Spleen (tissue), 11 donors: ENCODE data around the gene MMP7. TPM values are rescaled to one million over a fixed set of nuclear protein-coding genes. Genes with fewer than 3 reads are reported as not detected.

Experiments used
- DNase-seq: peaks from one replicate; pipeline ENCODE4 v3.0.0-alpha.2; 2020
- H3K27ac ChIP-seq, 8 donors: fragments of 200-600 bp; sonication (generic) in 7 of 8; 1 replicate in 4 of 8; 2 replicates in 4 of 8; pipeline versions ENCODE4 v1.5.0 to v1.8.0; 2016 to 2021; ENCODE audit warnings: inconsistent platforms in 4 of 8, mild to moderate bottlenecking in 4 of 8, moderate library complexity in 1 of 8
- H3K27me3 ChIP-seq, 7 donors: fragments of 200-600 bp; sonication (generic) in 6 of 7; replicated peaks in 1 of 7; 1 replicate in 4 of 7; 2 replicates in 3 of 7; pipeline versions ENCODE4 v1.5.0 to v1.8.0; 2016 to 2021; ENCODE audit warnings: inconsistent platforms in 3 of 7, mild to moderate bottlenecking in 1 of 7
- H3K36me3 ChIP-seq, 6 donors: fragments of 200-600 bp; sonication (generic) in 5 of 6; 1 replicate in 4 of 6; 2 replicates in 2 of 6; pipeline versions ENCODE4 v1.5.0 to v1.8.0; 2016 to 2021; ENCODE audit warnings: inconsistent platforms in 2 of 6
- H3K4me1 ChIP-seq, 6 donors: fragments of 200-600 bp; sonication (generic) in 5 of 6; 1 replicate in 3 of 6; 2 replicates in 3 of 6; pipeline versions ENCODE4 v1.5.0 to v1.8.0; 2016 to 2021; ENCODE audit warnings: inconsistent platforms in 3 of 6
- H3K4me3 ChIP-seq, 8 donors: fragments of 200-600 bp; sonication (generic) in 7 of 8; 1 replicate in 4 of 8; 2 replicates in 4 of 8; pipeline versions ENCODE4 v1.5.0 to v1.8.0; 2016 to 2021; ENCODE audit warnings: inconsistent platforms in 4 of 8, mild to moderate bottlenecking in 4 of 8, moderate library complexity in 2 of 8
- H3K9me3 ChIP-seq, 8 donors: fragments of 200-600 bp; sonication (generic) in 7 of 8; 1 replicate in 4 of 8; 2 replicates in 4 of 8; pipeline versions ENCODE4 v1.5.0 to v1.8.0; 2016 to 2021; ENCODE audit warnings: inconsistent platforms in 4 of 8
- POLR2A ChIP-seq, 3 donors: fragments of 450-650 bp; IDR thresholded peaks; one replicate each; pipeline ENCODE4 v1.5.1; 2017; ENCODE audit warnings: antibody characterized with exemption in 3 of 3, mild to moderate bottlenecking in 1 of 3
- POLR2AphosphoS5 ChIP-seq, 3 donors: sonication (generic); formaldehyde crosslinking; IDR thresholded peaks; one replicate each; pipeline ENCODE4 v1.5.1; 2017; ENCODE audit warnings: antibody characterized with exemption in 3 of 3
- WGBS, 5 donors: extraction: QIAGEN DNeasy Blood & Tissue Kit in 3 of 5; methylation state at CpG; one replicate each; pipeline versions ENCODE4 v1.1.5 to v1.1.7; 2013 to 2018; 5-methylcytosine and 5-hydroxymethylcytosine counted together
- intact Hi-C: fragments of 100-400 bp; cut with DNase I; formaldehyde crosslinking; loops from one replicate; pipeline ENCODE4 v1.15.0; 2023; ENCODE audit warnings: low total_unique reads
- polyA plus RNA-seq, 3 donors: library from polyadenylated mRNA; stranded (reverse); fragments of 200-250 nt; gene quantifications; one replicate each; pipeline ENCODE4 v1.2.1, GENCODE V29; 2013
- total RNA-seq, 7 donors: library from RNA; depleted of rRNA in 3 of 7; stranded (reverse); fragments of >200 nt in 3 of 7; fragmentation: NEBNext Ultra II Directional in 4 of 7; extraction: Animal tissue kit (Norgen Biotek cat#: 25700) in 4 of 7; gene quantifications; one replicate each; pipeline versions ENCODE4 v1.1.0 to v1.2.1, GENCODE V29; 2016 to 2021
- TF ChIP-seq, protein P1 (sequence below), 11 experiments: fragments of 200-600 bp in 7 of 11; fragments of 450-650 bp in 4 of 11; sonication (generic) in 4 of 11; IDR thresholded peaks in 8 of 11; conservative IDR thresholded peaks in 3 of 11; 1 replicate in 7 of 11; 2 replicates in 4 of 11; pipeline versions ENCODE4 v1.4.0 to v1.8.0; 2016 to 2021; ENCODE audit warnings: antibody characterized with exemption in 11 of 11, inconsistent platforms in 4 of 11, mild to moderate bottlenecking in 1 of 11
- donor health status: healthy with polysubstance abuse.
- donor health status: DM: no; HTN: no; CAD: no; lungs with moderate emphysema.
- donor health status: DM: no; HTN: no; CAD: no.
- donor health status: Bipolar disorder and iron deficiency.
- donor health status: healthy.
- donor health status: DM: no; HTN: no; CAD: no.
- donor health status: DM: yes; HTN: yes; CAD: no.

The MMP7 gene
- total and polyA plus RNA-seq, 10 donors: 0.34 to 0.63 (median 0.59) TPM; not detected in 7

- Histone ChIP-seq H3K27ac (no peak overlapping the region), H3K4me1 (peaks cover 0 to 10% (median 1%) of the 10 kb centered on the region in 6 donors), H3K4me3 (no peak overlapping the region), H3K27me3 (no peaks in the 10 kb centered on the region), H3K36me3 (no peaks in the 10 kb centered on the region), H3K9me3 (no peaks in the 10 kb centered on the region)
- intact Hi-C loops: loop anchor here (5.0 to 10.0 kb wide), 2 partner anchors 99 to 206 kb away; no protein-coding TSS in a partner anchor
- WGBS, 5 donors: 74 to 95% (median 93%) methylated on average over 5 of the region's 5 CpGs
- DNase-seq: no peak
- TF ChIP-seq POLR2AphosphoS5 (IDR thresholded peaks at IDR 0.05) (no peak), POLR2A (IDR thresholded peaks at IDR 0.05) (no peak)
- TF ChIP-seq, protein P1, sequence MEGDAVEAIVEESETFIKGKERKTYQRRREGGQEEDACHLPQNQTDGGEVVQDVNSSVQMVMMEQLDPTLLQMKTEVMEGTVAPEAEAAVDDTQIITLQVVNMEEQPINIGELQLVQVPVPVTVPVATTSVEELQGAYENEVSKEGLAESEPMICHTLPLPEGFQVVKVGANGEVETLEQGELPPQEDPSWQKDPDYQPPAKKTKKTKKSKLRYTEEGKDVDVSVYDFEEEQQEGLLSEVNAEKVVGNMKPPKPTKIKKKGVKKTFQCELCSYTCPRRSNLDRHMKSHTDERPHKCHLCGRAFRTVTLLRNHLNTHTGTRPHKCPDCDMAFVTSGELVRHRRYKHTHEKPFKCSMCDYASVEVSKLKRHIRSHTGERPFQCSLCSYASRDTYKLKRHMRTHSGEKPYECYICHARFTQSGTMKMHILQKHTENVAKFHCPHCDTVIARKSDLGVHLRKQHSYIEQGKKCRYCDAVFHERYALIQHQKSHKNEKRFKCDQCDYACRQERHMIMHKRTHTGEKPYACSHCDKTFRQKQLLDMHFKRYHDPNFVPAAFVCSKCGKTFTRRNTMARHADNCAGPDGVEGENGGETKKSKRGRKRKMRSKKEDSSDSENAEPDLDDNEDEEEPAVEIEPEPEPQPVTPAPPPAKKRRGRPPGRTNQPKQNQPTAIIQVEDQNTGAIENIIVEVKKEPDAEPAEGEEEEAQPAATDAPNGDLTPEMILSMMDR (IDR thresholded peaks at IDR 0.05 in 8 of 11, conservative IDR thresholded peaks at IDR 0.05 in 3 of 11): no peak
These were observed 37.0 kb downstream of the MMP7 start for GRCh38 chr11:102493524-102493923.

GRCh38 chr11:102491969-102492368 lies 38.6 kb downstream of the MMP7 start:
- Histone ChIP-seq H3K27ac (no peak overlapping the region), H3K4me1 (peaks cover 0 to 10% (median 1%) of the 10 kb centered on the region in 6 donors), H3K36me3 (no peaks in the 10 kb centered on the region), H3K9me3 (no peaks in the 10 kb centered on the region), H3K27me3 (no peaks in the 10 kb centered on the region), H3K4me3 (no peak overlapping the region)
- TF ChIP-seq, protein P1 (IDR thresholded peaks at IDR 0.05 in 8 of 11, conservative IDR thresholded peaks at IDR 0.05 in 3 of 11): no peak
- TF ChIP-seq POLR2A (IDR thresholded peaks at IDR 0.05) (no peak), POLR2AphosphoS5 (IDR thresholded peaks at IDR 0.05) (no peak)
- WGBS, 5 donors: 62 to 83% (median 68%) methylated on average over 2 of the region's 2 CpGs
- no peak for DNase-seq
- intact Hi-C loops: loop anchor here (5.0 to 10.0 kb wide), 2 partner anchors 97 to 205 kb away; no protein-coding TSS in a partner anchor

GRCh38 chr11:102489186-102490145 lies 41.1 kb downstream of the MMP7 start:
- Histone ChIP-seq H3K9me3 (no peaks in the 10 kb centered on the region), H3K27ac (no peak overlapping the region), H3K4me1 (no peaks in the 10 kb centered on the region), H3K4me3 (no peak overlapping the region), H3K36me3 (no peaks in the 10 kb centered on the region), H3K27me3 (no peaks in the 10 kb centered on the region)
- TF ChIP-seq POLR2A (IDR thresholded peaks at IDR 0.05) (no peak), POLR2AphosphoS5 (IDR thresholded peaks at IDR 0.05) (no peak)
- TF ChIP-seq, protein P1 (IDR thresholded peaks at IDR 0.05 in 8 of 11, conservative IDR thresholded peaks at IDR 0.05 in 3 of 11): no peak
- intact Hi-C loops: loop anchor here (5.0 to 10.0 kb wide), 2 partner anchors 95 to 202 kb away; no protein-coding TSS in a partner anchor
- 64 to 85% (median 70%) methylated on average over 5 of the region's 5 CpGs for WGBS, 5 donors
- no peak for DNase-seq

- TF ChIP-seq, protein P1 (IDR thresholded peaks at IDR 0.05 in 8 of 11, conservative IDR thresholded peaks at IDR 0.05 in 3 of 11): no peak
- TF ChIP-seq POLR2A (IDR thresholded peaks at IDR 0.05): no peak
- TF ChIP-seq POLR2AphosphoS5 (IDR thresholded peaks at IDR 0.05): no peak
- H3K9me3 ChIP-seq: no peaks in the 10 kb centered on the region
- 62 to 89% (median 79%) methylated on average over 3 of the region's 3 CpGs for WGBS, 5 donors
- no peak overlapping the region for H3K4me3 ChIP-seq
- H3K4me1 ChIP-seq: no peaks in the 10 kb centered on the region
- intact Hi-C loops: no loop called here
- H3K36me3 ChIP-seq: no peaks in the 10 kb centered on the region
- no peak for DNase-seq
- H3K27me3 ChIP-seq: no peaks in the 10 kb centered on the region
- H3K27ac ChIP-seq: no peak overlapping the region
These were observed 42.3 kb downstream of the MMP7 start for GRCh38 chr11:102488208-102488607.
